HCT116 (cell line): Measurements from ENCODE around the gene ISOC2. TPM values are rescaled to one million over a fixed set of nuclear protein-coding genes. Genes with fewer than 3 reads are reported as not detected.

Source experiments
- ATAC-seq: fragments of 200-7000 bp; cut with Tn5 transposase; 2 replicates; pipeline ENCODE4 v1.9.1; 2020; ENCODE audit warnings: mild to moderate bottlenecking, moderate library complexity
- BruUV-seq: library from RNA; stranded (reverse); fragments of 400-500 nt; replicated peaks from 2 replicates; lab custom pipeline; 2021; lab: Mats Ljungman, UMichigan
- CTCF ChIA-PET: fragments of 300-600 bp; sonication (Branson Sonifier 250); formaldehyde crosslinking; loops from one replicate; lab custom pipeline; 2021; ENCODE audit warnings: antibody characterized with exemption; lab: Charles Lee
- POLR2A ChIA-PET: fragments of 300-600, 350-600 bp; sonication (Branson Sonifier 250); formaldehyde crosslinking; loops from one replicate; lab custom pipeline; 2021; ENCODE audit warnings: antibody characterized with exemption; lab: Charles Lee
- RAD21 ChIA-PET, 2 experiments: fragments of 300-600 bp; sonication (Branson Sonifier 250); formaldehyde crosslinking; loops; one replicate each; lab custom pipeline; 2023; ENCODE audit warnings: low total read pairs in 2 of 2; ENCODE audit not compliant: uncharacterized antibody in 2 of 2, unreplicated experiment in 2 of 2, low non-redundant PET in 1 of 2; lab: Charles Lee
- DNase-seq: peaks from one replicate; pipeline ENCODE4 v3.0.0-alpha.2; 2010; ENCODE audit warnings: low read depth, low spot score
- H2AFZ ChIP-seq: fragments of 200-600 bp; shearing (Covaris generic), sonication (generic); 2 replicates; pipeline ENCODE4 v1.6.1; 2017; ENCODE audit warnings: low read depth, mixed run types, mixed read lengths, antibody characterized with exemption, low read length; ENCODE audit not compliant: poor library complexity, severe bottlenecking
- H3K27ac ChIP-seq: 2 replicates; pipeline ENCODE4 v1.5.1; 2012; ENCODE audit warnings: low read depth, low read length
- H3K27me3 ChIP-seq: fragments of 200-600 bp; sonication (generic); 2 replicates; pipeline ENCODE4 v1.6.1; 2016; ENCODE audit warnings: mixed run types, low read length, mixed read lengths; ENCODE audit not compliant: insufficient read depth
- H3K36me3 ChIP-seq, 2 experiments: fragments of 200-500 bp in 1 of 2; fragments of 200-600 bp in 1 of 2; sonication (Bioruptor generic) in 1 of 2; sonication (generic) in 1 of 2; 2 replicates each; pipeline versions ENCODE4 v1.5.1 to v1.6.1; 2014 to 2016; ENCODE audit warnings: low read length in 2 of 2, inconsistent platforms in 1 of 2, mixed read lengths in 1 of 2, mixed run types in 1 of 2; ENCODE audit not compliant: insufficient read depth in 2 of 2, control insufficient read depth in 1 of 2
- H3K4me1 ChIP-seq, 2 experiments: fragments of 200-600 bp in 1 of 2; sonication (generic) in 1 of 2; 2 replicates each; pipeline versions ENCODE4 v1.5.1 to v1.6.1; 2012 to 2017; ENCODE audit warnings: low read length in 2 of 2, inconsistent platforms in 1 of 2, mild to moderate bottlenecking in 1 of 2, mixed read lengths in 1 of 2, mixed run types in 1 of 2, moderate library complexity in 1 of 2; ENCODE audit not compliant: insufficient read depth in 2 of 2, control insufficient read depth in 1 of 2
- H3K4me2 ChIP-seq: fragments of 200-600 bp; sonication (generic); 2 replicates; pipeline ENCODE4 v1.6.1; 2017; ENCODE audit warnings: mixed run types, low read length, mixed read lengths
- H3K4me3 ChIP-seq, 2 experiments: fragments of 200-600 bp in 1 of 2; sonication (generic) in 1 of 2; replicated peaks in 1 of 2; 2 replicates each; pipeline ENCODE4 v1.5.1; 2011 to 2016; ENCODE audit warnings: low read length in 2 of 2, control low read depth in 1 of 2, low read depth in 1 of 2, mild to moderate bottlenecking in 1 of 2, mixed read lengths in 1 of 2, mixed run types in 1 of 2
- H3K79me2 ChIP-seq: fragments of 200-600 bp; sonication (generic); 2 replicates; pipeline ENCODE4 v1.6.1; 2017; ENCODE audit warnings: mild to moderate bottlenecking, mixed run types, low read length, moderate library complexity, mixed read lengths; ENCODE audit not compliant: insufficient read depth
- H3K9ac ChIP-seq: fragments of 200-600 bp; sonication (generic); 2 replicates; pipeline ENCODE4 v1.6.1; 2016; ENCODE audit warnings: low read length, mixed read lengths
- H3K9me2 ChIP-seq: fragments of 200-600 bp; sonication (generic), shearing (Covaris generic); 2 replicates; pipeline ENCODE4 v1.6.1; 2017; ENCODE audit warnings: mixed run types, mild to moderate bottlenecking, moderate library complexity; ENCODE audit not compliant: insufficient read depth
- H3K9me3 ChIP-seq, 2 experiments: fragments of 200-500 bp in 1 of 2; fragments of 200-600 bp in 1 of 2; sonication (Bioruptor generic) in 1 of 2; sonication (generic) in 1 of 2; 2 replicates each; pipeline ENCODE4 v1.6.1; 2014 to 2017; ENCODE audit warnings: low read length in 2 of 2, mixed read lengths in 2 of 2, inconsistent platforms in 1 of 2, low read depth in 1 of 2, mild to moderate bottlenecking in 1 of 2, mixed run types in 1 of 2, moderate library complexity in 1 of 2; ENCODE audit not compliant: control insufficient read depth in 1 of 2, insufficient read depth in 1 of 2
- H4K20me1 ChIP-seq: fragments of 200-600 bp; sonication (generic), shearing (Covaris generic); 2 replicates; pipeline ENCODE4 v1.6.1; 2017; ENCODE audit warnings: mixed run types, mild to moderate bottlenecking, moderate library complexity; ENCODE audit not compliant: insufficient read depth
- CEBPB ChIP-seq: IDR thresholded peaks from 2 replicates; pipeline ENCODE4 v1.6.1; 2012; ENCODE audit warnings: low read depth
- EZH2 ChIP-seq: fragments of 200-600 bp; sonication (generic); IDR thresholded peaks from 2 replicates; pipeline ENCODE4 v1.6.1; 2017; ENCODE audit warnings: antibody characterized with exemption, mixed run types
- EZH2phosphoT487 ChIP-seq: fragments of 200-600 bp; IDR thresholded peaks from 2 replicates; pipeline ENCODE4 v1.6.1; 2018; ENCODE audit warnings: antibody characterized with exemption, borderline replicate concordance
- POLR2A ChIP-seq: IDR thresholded peaks from 2 replicates; pipeline ENCODE4 v1.7.0; 2011; ENCODE audit warnings: borderline replicate concordance; ENCODE audit not compliant: insufficient read depth, insufficient read length; ENCODE audit errors: extremely low read depth
- POLR2AphosphoS5 ChIP-seq: IDR thresholded peaks from 2 replicates; pipeline ENCODE4 v1.6.1; 2011; ENCODE audit warnings: mild to moderate bottlenecking, low read depth, low read length, moderate library complexity
- SIN3A ChIP-seq: IDR thresholded peaks from 2 replicates; pipeline ENCODE4 v1.6.1; 2012; ENCODE audit warnings: low read depth
- SRF ChIP-seq: IDR thresholded peaks from 2 replicates; pipeline ENCODE4 v1.6.1; 2012; ENCODE audit warnings: low read depth
- TCF7L2 ChIP-seq: IDR thresholded peaks from 2 replicates; pipeline ENCODE4 v1.7.0; 2011; ENCODE audit warnings: borderline replicate concordance, inconsistent platforms; ENCODE audit not compliant: insufficient read depth, insufficient read length; ENCODE audit errors: extremely low read depth
- ZNF274 ChIP-seq: fragments of 200-500 bp; sonication (Bioruptor generic); IDR thresholded peaks from 2 replicates; pipeline ENCODE4 v1.6.1; 2014; ENCODE audit warnings: mild to moderate bottlenecking, low read depth, low read length, inconsistent platforms
- intact Hi-C: fragments of 100-400 bp; cut with micrococcal nuclease; formaldehyde crosslinking; loops from 2 replicates; pipeline ENCODE4 v1.10.0; 2022
- total RNA-seq: library from RNA; stranded (reverse); gene quantifications from one replicate; pipeline ENCODE4 v1.2.1, GENCODE V29; 2021; ENCODE audit not compliant: unreplicated experiment
- TF ChIP-seq, protein P1 (sequence below): IDR thresholded peaks from 2 replicates; pipeline ENCODE4 v1.6.1; 2012
- TF ChIP-seq, protein P2 (sequence below), 3 experiments: fragments of 200-600 bp in 1 of 3; sonication (generic) in 1 of 3; IDR thresholded peaks in 2 of 3; conservative IDR thresholded peaks in 1 of 3; 2 replicates each; pipeline ENCODE4 v1.5.1; 2012 to 2017; ENCODE audit warnings: low read depth in 2 of 3, low read length in 2 of 3, antibody characterized with exemption in 1 of 3, borderline replicate concordance in 1 of 3, control low read depth in 1 of 3, mild to moderate bottlenecking in 1 of 3, mixed read lengths in 1 of 3, mixed run types in 1 of 3, moderate library complexity in 1 of 3; ENCODE audit not compliant: insufficient read depth in 1 of 3

Gene ISOC2
- total RNA-seq, 1 experiment from 2014 or later = 56.8 TPM

DNA sequence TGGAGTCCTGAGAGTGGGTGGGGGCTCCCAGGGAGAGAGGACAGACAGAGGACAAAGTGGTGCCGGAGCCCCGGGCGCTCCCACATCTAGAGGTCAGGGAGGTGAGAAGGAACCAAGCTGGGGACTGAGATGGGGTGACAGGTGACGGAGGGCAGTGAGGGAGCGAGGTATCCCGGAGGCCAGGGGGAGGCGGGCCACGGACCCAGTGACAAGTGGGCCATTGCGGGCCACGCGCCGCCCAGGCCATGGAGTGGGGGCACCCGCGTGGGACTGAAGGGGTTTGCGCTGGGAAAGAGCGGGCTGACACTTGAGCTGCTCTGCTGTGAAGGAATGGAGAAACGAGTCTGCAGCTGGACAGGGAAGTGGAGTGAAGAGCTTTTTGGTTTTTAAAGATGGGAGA lies 17.6 kb upstream of the ISOC2 start:
- H3K4me3 ChIP-seq = no peak overlapping the region
- RAD21 ChIA-PET = no interaction called here
- H4K20me1 ChIP-seq = no peaks in the 10 kb centered on the region
- DNase-seq = no peak
- no TSS peak for BruUV-seq
- no peak overlapping the region for H3K4me2 ChIP-seq
- H3K4me1 ChIP-seq = peaks cover 26 to 36% of the 10 kb centered on the region in 2 experiments
- no peak overlapping the region for H3K9ac ChIP-seq
- no peak for ATAC-seq
- POLR2A ChIA-PET = no interaction called here
- H3K9me2 ChIP-seq = no peaks in the 10 kb centered on the region
- H3K27me3 ChIP-seq = no peaks in the 10 kb centered on the region
- H3K9me3 ChIP-seq = no peaks in the 10 kb centered on the region
- intact Hi-C loops = no loop called here
- H3K79me2 ChIP-seq = peaks cover 19% of the 10 kb centered on the region
- no peak overlapping the region for H3K27ac ChIP-seq
- no peaks in the 10 kb centered on the region for H3K36me3 ChIP-seq
- CTCF ChIA-PET = interaction anchor here (1.5 kb wide), 1 partner anchor 25 kb away, joined by 3 read pairs; no protein-coding TSS in a partner anchor
- no peak for TF ChIP-seq POLR2AphosphoS5
- no peak for TF ChIP-seq EZH2
- no peak for TF ChIP-seq EZH2phosphoT487
- no peak for TF ChIP-seq TCF7L2
- no peak for TF ChIP-seq ZNF274
- TF ChIP-seq SRF = no peak
- no peak overlapping the region for H2AFZ ChIP-seq

DNA sequence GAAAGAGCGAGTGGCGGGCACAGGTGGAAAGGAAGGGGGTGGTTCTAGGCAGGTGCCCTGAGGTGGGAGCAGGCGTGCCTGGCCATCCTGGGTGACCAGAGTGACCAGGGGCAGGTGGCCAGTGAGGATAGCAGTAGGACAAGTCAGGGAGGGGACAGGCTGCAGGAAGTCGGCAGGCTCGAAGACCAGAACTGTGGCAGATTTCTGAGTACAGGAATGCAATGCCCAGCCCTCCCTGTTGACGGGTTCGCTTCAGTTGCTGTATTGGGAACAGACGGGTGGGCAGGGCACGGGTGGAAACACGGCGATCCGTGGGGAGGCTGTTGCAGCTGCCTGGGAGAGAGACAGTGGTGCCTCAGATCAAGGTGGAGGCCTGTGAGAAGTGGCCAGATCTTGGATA lies 16.9 kb upstream of the ISOC2 start:
- BruUV-seq = no TSS peak
- ChIA-PET CTCF (no interaction called here), POLR2A (no interaction called here), RAD21 (no interaction called here)
- no peaks in the 10 kb centered on the region for H3K9me3 ChIP-seq
- H3K4me1 ChIP-seq = peaks cover 32 to 42% of the 10 kb centered on the region in 2 experiments
- H3K9ac ChIP-seq = peak overlapping the region; percentile 90; the same call in 1 of the 2 replicates
- ATAC-seq (no peak), DNase-seq (no peak)
- intact Hi-C loops = no loop called here
- H3K4me2 ChIP-seq = peak overlapping the region; percentile 76
- no peaks in the 10 kb centered on the region for H3K27me3 ChIP-seq
- no peak overlapping the region for H3K4me3 ChIP-seq
- H4K20me1 ChIP-seq = no peaks in the 10 kb centered on the region
- H3K27ac ChIP-seq = no peak overlapping the region
- no peaks in the 10 kb centered on the region for H3K9me2 ChIP-seq
- H3K79me2 ChIP-seq = peaks cover 19% of the 10 kb centered on the region
- no peak overlapping the region for H2AFZ ChIP-seq
- no peak for TF ChIP-seq CEBPB
- TF ChIP-seq, protein P1, sequence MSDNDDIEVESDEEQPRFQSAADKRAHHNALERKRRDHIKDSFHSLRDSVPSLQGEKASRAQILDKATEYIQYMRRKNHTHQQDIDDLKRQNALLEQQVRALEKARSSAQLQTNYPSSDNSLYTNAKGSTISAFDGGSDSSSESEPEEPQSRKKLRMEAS = no peak
- TF ChIP-seq POLR2A = no peak
- no peak for TF ChIP-seq POLR2AphosphoS5
- TF ChIP-seq SIN3A = no peak
- TF ChIP-seq, protein P2, sequence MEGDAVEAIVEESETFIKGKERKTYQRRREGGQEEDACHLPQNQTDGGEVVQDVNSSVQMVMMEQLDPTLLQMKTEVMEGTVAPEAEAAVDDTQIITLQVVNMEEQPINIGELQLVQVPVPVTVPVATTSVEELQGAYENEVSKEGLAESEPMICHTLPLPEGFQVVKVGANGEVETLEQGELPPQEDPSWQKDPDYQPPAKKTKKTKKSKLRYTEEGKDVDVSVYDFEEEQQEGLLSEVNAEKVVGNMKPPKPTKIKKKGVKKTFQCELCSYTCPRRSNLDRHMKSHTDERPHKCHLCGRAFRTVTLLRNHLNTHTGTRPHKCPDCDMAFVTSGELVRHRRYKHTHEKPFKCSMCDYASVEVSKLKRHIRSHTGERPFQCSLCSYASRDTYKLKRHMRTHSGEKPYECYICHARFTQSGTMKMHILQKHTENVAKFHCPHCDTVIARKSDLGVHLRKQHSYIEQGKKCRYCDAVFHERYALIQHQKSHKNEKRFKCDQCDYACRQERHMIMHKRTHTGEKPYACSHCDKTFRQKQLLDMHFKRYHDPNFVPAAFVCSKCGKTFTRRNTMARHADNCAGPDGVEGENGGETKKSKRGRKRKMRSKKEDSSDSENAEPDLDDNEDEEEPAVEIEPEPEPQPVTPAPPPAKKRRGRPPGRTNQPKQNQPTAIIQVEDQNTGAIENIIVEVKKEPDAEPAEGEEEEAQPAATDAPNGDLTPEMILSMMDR (IDR thresholded peaks at IDR 0.05 in 2 of 3, conservative IDR thresholded peaks at IDR 0.05 in 1 of 3; ENCODE audit: borderline replicate concordance in 1 of 3, insufficient read depth in 1 of 3, low read depth in 2 of 3, low read length in 2 of 3) = no peak
- H3K36me3 ChIP-seq = no peaks in the 10 kb centered on the region
